GM12878 (cell line): ENCODE results near the gene ZMIZ1. TPM values are rescaled to one million over a fixed set of nuclear protein-coding genes. Genes with fewer than 3 reads are reported as not detected.

Source experiments
- ATAC-seq: fragments of 200-7000 bp; cut with Tn5 transposase; 3 replicates; pipeline ENCODE4 v1.9.1; 2020; ENCODE audit warnings: mild to moderate bottlenecking, moderate library complexity
- BruUV-seq: library from RNA; stranded (reverse); fragments of 400-500 nt; replicated peaks from 2 replicates; lab custom pipeline; 2021; lab: Mats Ljungman, UMichigan
- CTCF ChIA-PET: fragments of 300-600 bp; sonication (Branson Sonifier 250); formaldehyde crosslinking; extraction: SDS; loops from one replicate; lab custom pipeline; 2021; ENCODE audit warnings: inconsistent platforms; lab: Yijun Ruan, JAX
- POLR2A ChIA-PET: fragments of 350-600 bp; formaldehyde crosslinking; extraction: SDS; loops from one replicate; lab custom pipeline; 2021; ENCODE audit warnings: inconsistent platforms; lab: Charles Lee
- RAD21 ChIA-PET: fragments of 300-600 bp; sonication (Branson Sonifier 250); formaldehyde crosslinking; loops from one replicate; lab custom pipeline; 2023; ENCODE audit warnings: antibody characterized with exemption; ENCODE audit not compliant: unreplicated experiment; lab: Charles Lee
- SMC1A ChIA-PET: fragments of 300-600 bp; sonication (Branson Sonifier 250); formaldehyde crosslinking; loops from one replicate; lab custom pipeline; 2023; ENCODE audit not compliant: unreplicated experiment, uncharacterized antibody; lab: Charles Lee
- DNase-seq: peaks from one replicate; pipeline ENCODE4 v3.0.0-alpha.2; 2011; ENCODE audit warnings: low read depth, low spot score
- FAIRE-seq: peaks from 3 replicates; lab custom pipeline; 2011; peaks lifted over from hg19 to GRCh38; lab: Jason Lieb, UNC
- H2AFZ ChIP-seq: 2 replicates; pipeline ENCODE4 v1.6.0; 2011; ENCODE audit warnings: low read depth, low read length, control low read depth; ENCODE audit not compliant: control insufficient read depth
- H3K27ac ChIP-seq: 2 replicates; pipeline ENCODE4 v1.5.1; 2011; ENCODE audit warnings: control low read depth; ENCODE audit not compliant: control insufficient read depth, insufficient read depth
- H3K27me3 ChIP-seq, 2 experiments: replicated peaks in 1 of 2; 2 replicates each; pipeline versions ENCODE4 v1.6.0 to v1.6.1; 2011; ENCODE audit warnings: low read length in 1 of 2; ENCODE audit not compliant: control insufficient read depth in 2 of 2, insufficient read depth in 2 of 2
- H3K36me3 ChIP-seq, 2 experiments: 2 replicates each; pipeline ENCODE4 v1.5.1; 2011; ENCODE audit warnings: low read length in 1 of 2; ENCODE audit not compliant: control insufficient read depth in 2 of 2, insufficient read depth in 2 of 2
- H3K4me1 ChIP-seq: 2 replicates; pipeline ENCODE4 v1.6.1; 2011; ENCODE audit warnings: mild to moderate bottlenecking, low read length, moderate library complexity, mixed read lengths; ENCODE audit not compliant: control insufficient read depth, insufficient read depth
- H3K4me2 ChIP-seq: 2 replicates; pipeline ENCODE4 v1.6.0; 2011; ENCODE audit warnings: control low read depth; ENCODE audit not compliant: control insufficient read depth, insufficient read depth
- H3K4me3 ChIP-seq: fragments of 200-600 bp; sonication (generic); 2 replicates; pipeline ENCODE4 v1.5.1; 2016
- H3K79me2 ChIP-seq: 2 replicates; pipeline ENCODE4 v1.6.0; 2011; ENCODE audit warnings: low read length; ENCODE audit not compliant: control insufficient read depth, insufficient read depth
- H3K9ac ChIP-seq: 2 replicates; pipeline ENCODE4 v1.8.0; 2011; ENCODE audit warnings: low read length, control low read depth, mixed read lengths; ENCODE audit not compliant: control insufficient read depth, insufficient read depth
- H3K9me3 ChIP-seq: replicated peaks from 3 replicates; pipeline ENCODE4 v1.5.1; 2011; ENCODE audit warnings: mild to moderate bottlenecking, low read length; ENCODE audit not compliant: control insufficient read depth, insufficient read depth
- H4K20me1 ChIP-seq: 2 replicates; pipeline ENCODE4 v1.6.0; 2011; ENCODE audit not compliant: control insufficient read depth, insufficient read depth
- BHLHE40 ChIP-seq, 2 experiments: fragments of 450-650 bp in 1 of 2; IDR thresholded peaks; 2 replicates each; pipeline ENCODE4 v1.6.1; 2011 to 2017; ENCODE audit warnings: low read depth in 2 of 2, borderline replicate concordance in 1 of 2, improper control_type of control experiment in 1 of 2, low read length in 1 of 2, mild to moderate bottlenecking in 1 of 2
- CBX3 ChIP-seq: fragments of 200-600 bp; sonication (generic); IDR thresholded peaks from 2 replicates; pipeline ENCODE4 v1.6.1; 2016; ENCODE audit warnings: low read depth, borderline replicate concordance
- CEBPB ChIP-seq, 2 experiments: fragments of 150-350 bp in 1 of 2; IDR thresholded peaks; 2 replicates each; pipeline ENCODE4 v1.6.1; 2012 to 2014; ENCODE audit warnings: low read depth in 2 of 2, low read length in 2 of 2, borderline replicate concordance in 1 of 2, inconsistent platforms in 1 of 2
- DPF2 ChIP-seq: fragments of 450-650 bp; IDR thresholded peaks from 2 replicates; pipeline ENCODE4 v1.6.1; 2017; ENCODE audit warnings: mild to moderate bottlenecking
- FOXM1 ChIP-seq: IDR thresholded peaks from 2 replicates; pipeline ENCODE4 v1.6.1; 2012; ENCODE audit warnings: low read depth, mild to moderate bottlenecking, inconsistent platforms, low read length, moderate library complexity
- KDM1A ChIP-seq: fragments of 200-600 bp; sonication (generic); IDR thresholded peaks from 2 replicates; pipeline ENCODE4 v1.6.1; 2016; ENCODE audit warnings: borderline replicate concordance
- MYB ChIP-seq: fragments of 150-350 bp; IDR thresholded peaks from 2 replicates; pipeline ENCODE4 v1.6.1; 2014; ENCODE audit warnings: mild to moderate bottlenecking, low read depth, low read length, borderline replicate concordance
- PML ChIP-seq: IDR thresholded peaks from 2 replicates; pipeline ENCODE4 v1.6.1; 2012; ENCODE audit warnings: low read length, inconsistent platforms
- RAD51 ChIP-seq: fragments of 450-650 bp; IDR thresholded peaks from 2 replicates; pipeline ENCODE4 v1.6.1; 2016; ENCODE audit warnings: moderate library complexity, mild to moderate bottlenecking, inconsistent platforms
- RB1 ChIP-seq: fragments of 450-650 bp; formaldehyde crosslinking; IDR thresholded peaks from 2 replicates; pipeline ENCODE4 v1.6.1; 2017; ENCODE audit warnings: mild to moderate bottlenecking, borderline replicate concordance
- SMC3 ChIP-seq: IDR thresholded peaks from 2 replicates; pipeline ENCODE4 v1.6.1; 2011; ENCODE audit warnings: low read length, improper control_type of control experiment, borderline replicate concordance
- STAT1 ChIP-seq: fragments of 450-650 bp; conservative IDR thresholded peaks from 2 replicates; pipeline ENCODE4 v1.6.1; 2014; ENCODE audit warnings: antibody characterized with exemption, mild to moderate bottlenecking
- SUPT20H ChIP-seq: IDR thresholded peaks from 2 replicates; pipeline ENCODE4 v1.6.1; 2011; ENCODE audit warnings: low read depth, mild to moderate bottlenecking, low read length, moderate library complexity, borderline replicate concordance; ENCODE audit not compliant: control insufficient read depth
- SUZ12 ChIP-seq: fragments of 200-600 bp; sonication (generic); IDR thresholded peaks from one replicate; pipeline ENCODE4 v1.6.1; 2018; ENCODE audit warnings: antibody characterized with exemption, mild to moderate bottlenecking; ENCODE audit not compliant: unreplicated experiment
- YBX1 ChIP-seq: fragments of 450-650 bp; IDR thresholded peaks from 2 replicates; pipeline ENCODE4 v1.6.1; 2016; ENCODE audit warnings: antibody characterized with exemption
- ZBED1 ChIP-seq: IDR thresholded peaks from 2 replicates; pipeline ENCODE4 v1.6.1; 2016; ENCODE audit warnings: borderline replicate concordance
- ZNF274 ChIP-seq: IDR thresholded peaks from one replicate; pipeline ENCODE4 v1.8.0; 2011; ENCODE audit not compliant: insufficient read length, insufficient read depth
- ZNF384 ChIP-seq: IDR thresholded peaks from 2 replicates; pipeline ENCODE4 v1.6.1; 2012; ENCODE audit warnings: low read depth, mild to moderate bottlenecking, low read length, improper control_type of control experiment, borderline replicate concordance
- ZSCAN29 ChIP-seq: fragments of 450-650 bp; IDR thresholded peaks from 2 replicates; pipeline ENCODE4 v1.6.1; 2017; ENCODE audit warnings: mild to moderate bottlenecking, moderate library complexity
- WGBS: methylation state at CpG from one replicate; pipeline ENCODE4 v1.1.6; 2016; ENCODE audit warnings: low lambda C conversion rate; ENCODE audit not compliant: insufficient replicate concordance, insufficient coverage; ENCODE audit errors: missing lambda C conversion rate; 5-methylcytosine and 5-hydroxymethylcytosine counted together
- in situ Hi-C: fragments of 300-500 bp; cut with MboI; formaldehyde crosslinking; loops from 9 replicates; pipeline ENCODE4 v1.14.3; 2018; ENCODE audit warnings: mixed read lengths
- intact Hi-C: fragments of 100-400 bp; cut with micrococcal nuclease; formaldehyde crosslinking; loops from one replicate; pipeline ENCODE4 v1.14.2; 2022; ENCODE audit not compliant: unreplicated experiment
- polyA plus RNA-seq, 11 experiments: library from polyadenylated mRNA; depleted of rRNA in 4 of 11; unstranded in 6 of 11; stranded (reverse) in 5 of 11; fragments of >200 nt; fragmentation: Nextera tagmentation in 4 of 11; fragmentation: Illumina TruSeq in 1 of 11; extraction: Ambion mirVana in 4 of 11; extraction: Trizol in 1 of 11; gene quantifications; 1 replicate in 1 of 11; 2 replicates in 10 of 11; pipeline versions ENCODE4 v1.2.1 to v1.2.3, GENCODE V29; 2011 to 2016; ENCODE audit warnings: inconsistent platforms in 2 of 11, missing spikeins in 2 of 11, low read depth in 1 of 11
- total RNA-seq, 4 experiments: library from RNA; depleted of rRNA in 3 of 4; stranded (reverse); fragments of >200 nt in 3 of 4; fragmentation: Illumina TruSeq in 1 of 4; extraction: Trizol in 1 of 4; gene quantifications; 2 replicates each; pipeline versions ENCODE4 v1.2.1 to v1.2.3, GENCODE V29; 2013 to 2021
- TF ChIP-seq, protein P1 (sequence below): fragments of 450-650 bp; IDR thresholded peaks from 2 replicates; pipeline ENCODE4 v1.6.1; 2017; ENCODE audit warnings: mild to moderate bottlenecking, low read depth, inconsistent platforms; ENCODE audit not compliant: poor library complexity, severe bottlenecking

The ZMIZ1 gene
- total and polyA plus RNA-seq, 10 of the 15 experiments (the other 5 are each of a cell fraction or from before 2014, with no cell fraction given) = 3.1 to 82.3 (median 14.9) TPM

DNA sequence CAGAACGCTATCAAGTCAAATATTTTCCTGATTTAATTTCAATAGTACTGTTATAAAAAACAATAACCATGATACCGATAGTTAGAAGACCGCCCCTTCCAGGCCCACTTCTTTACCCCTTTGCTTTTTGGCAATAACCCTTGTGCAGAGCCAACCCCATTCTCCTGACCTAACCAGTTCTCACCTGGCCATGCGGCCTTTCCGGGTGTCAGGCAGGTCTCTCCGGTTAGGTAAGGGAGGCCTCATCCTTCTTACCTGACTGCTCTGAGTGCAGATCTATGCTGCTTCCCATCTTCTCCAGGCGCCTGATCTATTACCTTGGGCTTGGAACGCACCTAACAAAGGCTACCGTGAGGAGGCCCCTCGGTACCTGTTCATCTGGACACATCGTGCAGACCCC lies 26.6 kb downstream of the ZMIZ1 start (continued):
- TF ChIP-seq RAD51 (no peak), BHLHE40 (IDR thresholded peaks at IDR 0.05; ENCODE audit: borderline replicate concordance in 1 of 2, low read depth in 2 of 2, low read length in 1 of 2) (no peak)

GRCh38 chr10:79096514-79096913 lies 27.7 kb downstream of the ZMIZ1 start:
- H3K4me3 ChIP-seq = no peak overlapping the region
- H3K27ac ChIP-seq = no peak overlapping the region
- POLR2A ChIA-PET = no interaction called here
- TF ChIP-seq ZNF384 = no peak
- no peak for TF ChIP-seq YBX1
- TF ChIP-seq ZSCAN29 = no peak
- TF ChIP-seq FOXM1 = no peak
- no peak for TF ChIP-seq RB1
- TF ChIP-seq CBX3 = no peak
- no peak for TF ChIP-seq PML
- TF ChIP-seq DPF2 = no peak
- no peak for TF ChIP-seq MYB
- no peak for TF ChIP-seq SUZ12
- no peak for TF ChIP-seq STAT1
- TF ChIP-seq SUPT20H = no peak
- TF ChIP-seq SMC3 = no peak
- no peak for TF ChIP-seq ZBED1
- TF ChIP-seq, protein P1, sequence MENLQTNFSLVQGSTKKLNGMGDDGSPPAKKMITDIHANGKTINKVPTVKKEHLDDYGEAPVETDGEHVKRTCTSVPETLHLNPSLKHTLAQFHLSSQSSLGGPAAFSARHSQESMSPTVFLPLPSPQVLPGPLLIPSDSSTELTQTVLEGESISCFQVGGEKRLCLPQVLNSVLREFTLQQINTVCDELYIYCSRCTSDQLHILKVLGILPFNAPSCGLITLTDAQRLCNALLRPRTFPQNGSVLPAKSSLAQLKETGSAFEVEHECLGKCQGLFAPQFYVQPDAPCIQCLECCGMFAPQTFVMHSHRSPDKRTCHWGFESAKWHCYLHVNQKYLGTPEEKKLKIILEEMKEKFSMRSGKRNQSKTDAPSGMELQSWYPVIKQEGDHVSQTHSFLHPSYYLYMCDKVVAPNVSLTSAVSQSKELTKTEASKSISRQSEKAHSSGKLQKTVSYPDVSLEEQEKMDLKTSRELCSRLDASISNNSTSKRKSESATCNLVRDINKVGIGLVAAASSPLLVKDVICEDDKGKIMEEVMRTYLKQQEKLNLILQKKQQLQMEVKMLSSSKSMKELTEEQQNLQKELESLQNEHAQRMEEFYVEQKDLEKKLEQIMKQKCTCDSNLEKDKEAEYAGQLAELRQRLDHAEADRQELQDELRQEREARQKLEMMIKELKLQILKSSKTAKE = no peak
- TF ChIP-seq CEBPB (IDR thresholded peaks at IDR 0.05; ENCODE audit: borderline replicate concordance in 1 of 2, low read depth in 2 of 2, low read length in 2 of 2) = no peak
- no peak for TF ChIP-seq ZNF274
- no peak for TF ChIP-seq KDM1A
- no peaks in the 10 kb centered on the region for H4K20me1 ChIP-seq
- in situ Hi-C loops = no loop called here
- no peaks in the 10 kb centered on the region for H3K27me3 ChIP-seq
- CTCF ChIA-PET = no interaction called here
- SMC1A ChIA-PET = no interaction called here
- H3K79me2 ChIP-seq = no peaks in the 10 kb centered on the region
- 32% methylated on average over 5 of the region's 5 CpGs for WGBS
- no peaks in the 10 kb centered on the region for H3K9me3 ChIP-seq
- peaks cover 37% of the 10 kb centered on the region for H3K4me1 ChIP-seq
- RAD21 ChIA-PET = no interaction called here
- intact Hi-C loops = no loop called here
- ATAC-seq (no peak), DNase-seq (no peak), FAIRE-seq (no peak)
- no peak overlapping the region for H3K9ac ChIP-seq
- BruUV-seq = no TSS peak
- H3K4me2 ChIP-seq = no peak overlapping the region
- H2AFZ ChIP-seq = no peak overlapping the region
- H3K36me3 ChIP-seq = no peaks in the 10 kb centered on the region
